HepG2 (cell line): ENCODE data around the gene ZNF248. TPM values are rescaled to one million over a fixed set of nuclear protein-coding genes. Genes with fewer than 3 reads are reported as not detected.

ENCODE experiments used
- CENPX ChIP-seq: sonication (generic); formaldehyde crosslinking; IDR thresholded peaks from 2 replicates; pipeline ENCODE4 v1.9.0; 2021; ENCODE audit warnings: mild to moderate bottlenecking, missing genetic modification reagents, moderate library complexity
- ERF ChIP-seq: IDR thresholded peaks from 2 replicates; pipeline ENCODE4 v1.6.1; 2018; ENCODE audit warnings: missing biosample characterization, missing genetic modification reagents
- FOXA1 ChIP-seq, 2 experiments: fragments of 450-650 bp in 1 of 2; sonication (generic) in 1 of 2; formaldehyde crosslinking in 1 of 2; IDR thresholded peaks; 2 replicates each; pipeline versions ENCODE4 v1.4.0 to v1.6.1; 2016 to 2020; ENCODE audit warnings: missing genetic modification reagents in 1 of 2
- GATAD2A ChIP-seq: IDR thresholded peaks from 2 replicates; pipeline ENCODE4 v1.6.1; 2016
- HCFC1 ChIP-seq: fragments of 150-350 bp; IDR thresholded peaks from 2 replicates; pipeline ENCODE4 v1.6.1; 2014; ENCODE audit warnings: low read depth, low read length
- KLF11 ChIP-seq: IDR thresholded peaks from 2 replicates; pipeline ENCODE4 v1.6.1; 2016; ENCODE audit warnings: missing compliant biosample characterization
- NFE2L1 ChIP-seq: sonication (generic); formaldehyde crosslinking; IDR thresholded peaks from 2 replicates; pipeline ENCODE4 v1.4.0; 2020; ENCODE audit warnings: missing genetic modification reagents, mild to moderate bottlenecking, borderline replicate concordance
- SAP130 ChIP-seq: IDR thresholded peaks from 2 replicates; pipeline ENCODE4 v1.6.1; 2016; ENCODE audit warnings: low read depth
- SRSF9 ChIP-seq: fragments of 200-400 bp; formaldehyde crosslinking; IDR thresholded peaks from 2 replicates; pipeline ENCODE4 v1.6.1; 2018; ENCODE audit warnings: borderline replicate concordance, mild to moderate bottlenecking, low read depth, low read length; ENCODE audit not compliant: insufficient read depth, poor library complexity, severe bottlenecking
- TARDBP ChIP-seq: sonication (generic); formaldehyde crosslinking; IDR thresholded peaks from 2 replicates; pipeline ENCODE4 v1.8.0; 2022; ENCODE audit warnings: mild to moderate bottlenecking, missing genetic modification reagents
- THAP11 ChIP-seq: IDR thresholded peaks from 2 replicates; pipeline ENCODE4 v1.6.1; 2016; ENCODE audit warnings: missing biosample characterization, missing genetic modification reagents
- U2AF2 ChIP-seq: fragments of 200-400 bp; formaldehyde crosslinking; IDR thresholded peaks from 2 replicates; pipeline ENCODE4 v1.6.1; 2017; ENCODE audit warnings: low read depth, mild to moderate bottlenecking, low read length
- ZNF142 ChIP-seq: sonication (generic); formaldehyde crosslinking; IDR thresholded peaks from 2 replicates; pipeline ENCODE4 v1.4.0; 2020; ENCODE audit warnings: missing genetic modification reagents
- ZNF609 ChIP-seq: sonication (generic); formaldehyde crosslinking; IDR thresholded peaks from 2 replicates; pipeline ENCODE4 v1.4.0; 2020; ENCODE audit warnings: mild to moderate bottlenecking, missing genetic modification reagents, borderline replicate concordance
- polyA plus RNA-seq, 8 experiments: library from polyadenylated mRNA; depleted of rRNA in 3 of 8; stranded (reverse) in 7 of 8; unstranded in 1 of 8; fragments of >200 nt; fragmentation: Illumina TruSeq in 4 of 8; extraction: Trizol in 4 of 8; gene quantifications; 2 replicates each; pipeline versions ENCODE4 v1.2.1 to v1.2.3, GENCODE V29; 2011 to 2016; ENCODE audit warnings: low read depth in 4 of 8, missing spikeins in 1 of 8, mixed read lengths in 1 of 8; ENCODE audit not compliant: insufficient read depth in 1 of 8
- total RNA-seq, 5 experiments: library from RNA; depleted of rRNA; stranded (reverse); fragments of >200 nt; fragmentation: Illumina TruSeq; extraction: Trizol; gene quantifications; 2 replicates each; pipeline ENCODE4 v1.2.3, GENCODE V29; 2016; ENCODE audit warnings: low read depth in 1 of 5
- TF ChIP-seq, protein P1 (sequence below): sonication (generic); formaldehyde crosslinking; IDR thresholded peaks from 2 replicates; pipeline ENCODE4 v1.8.1; 2023; ENCODE audit warnings: missing genetic modification reagents, inconsistent platforms, borderline replicate concordance
- TF ChIP-seq, protein P2 (sequence below): sonication (generic); formaldehyde crosslinking; IDR thresholded peaks from 2 replicates; pipeline ENCODE4 v1.4.0; 2020; ENCODE audit warnings: missing genetic modification reagents, borderline replicate concordance

ZNF248 gene
- total and polyA plus RNA-seq, 2 of the 13 experiments (the other 11 are each of a cell fraction or from before 2014, with no cell fraction given) = 12.8 to 13.3 TPM

GRCh38 chr10:37789590-37789989 lies 67.8 kb downstream of the ZNF248 start (continued):
- TF ChIP-seq ZNF609 (CRISPR knock-in tag) (peak; percentile 29; the same call in 1 of the 2 replicates), THAP11 (CRISPR knock-in tag) (no peak), GATAD2A (peak; percentile 69), CENPX (CRISPR knock-in tag) (no peak), HCFC1 (no peak), FOXA1 (IDR thresholded peaks at IDR 0.05) (no peak), FOXA1 (CRISPR knock-in tag; IDR thresholded peaks at IDR 0.05) (peak; percentile 69), SRSF9 (no peak), TARDBP (no peak), SAP130 (CRISPR knock-in tag) (peak; percentile 47; the same call in 1 of the 2 replicates), U2AF2 (no peak), ZNF142 (CRISPR knock-in tag) (no peak), KLF11 (CRISPR knock-in tag) (no peak), ERF (no peak), NFE2L1 (CRISPR knock-in tag) (no peak)
- TF ChIP-seq, protein P1, sequence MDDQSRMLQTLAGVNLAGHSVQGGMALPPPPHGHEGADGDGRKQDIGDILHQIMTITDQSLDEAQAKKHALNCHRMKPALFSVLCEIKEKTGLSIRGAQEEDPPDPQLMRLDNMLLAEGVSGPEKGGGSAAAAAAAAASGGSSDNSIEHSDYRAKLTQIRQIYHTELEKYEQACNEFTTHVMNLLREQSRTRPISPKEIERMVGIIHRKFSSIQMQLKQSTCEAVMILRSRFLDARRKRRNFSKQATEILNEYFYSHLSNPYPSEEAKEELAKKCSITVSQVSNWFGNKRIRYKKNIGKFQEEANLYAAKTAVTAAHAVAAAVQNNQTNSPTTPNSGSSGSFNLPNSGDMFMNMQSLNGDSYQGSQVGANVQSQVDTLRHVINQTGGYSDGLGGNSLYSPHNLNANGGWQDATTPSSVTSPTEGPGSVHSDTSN (CRISPR knock-in tag) = no peak
- TF ChIP-seq, protein P2, sequence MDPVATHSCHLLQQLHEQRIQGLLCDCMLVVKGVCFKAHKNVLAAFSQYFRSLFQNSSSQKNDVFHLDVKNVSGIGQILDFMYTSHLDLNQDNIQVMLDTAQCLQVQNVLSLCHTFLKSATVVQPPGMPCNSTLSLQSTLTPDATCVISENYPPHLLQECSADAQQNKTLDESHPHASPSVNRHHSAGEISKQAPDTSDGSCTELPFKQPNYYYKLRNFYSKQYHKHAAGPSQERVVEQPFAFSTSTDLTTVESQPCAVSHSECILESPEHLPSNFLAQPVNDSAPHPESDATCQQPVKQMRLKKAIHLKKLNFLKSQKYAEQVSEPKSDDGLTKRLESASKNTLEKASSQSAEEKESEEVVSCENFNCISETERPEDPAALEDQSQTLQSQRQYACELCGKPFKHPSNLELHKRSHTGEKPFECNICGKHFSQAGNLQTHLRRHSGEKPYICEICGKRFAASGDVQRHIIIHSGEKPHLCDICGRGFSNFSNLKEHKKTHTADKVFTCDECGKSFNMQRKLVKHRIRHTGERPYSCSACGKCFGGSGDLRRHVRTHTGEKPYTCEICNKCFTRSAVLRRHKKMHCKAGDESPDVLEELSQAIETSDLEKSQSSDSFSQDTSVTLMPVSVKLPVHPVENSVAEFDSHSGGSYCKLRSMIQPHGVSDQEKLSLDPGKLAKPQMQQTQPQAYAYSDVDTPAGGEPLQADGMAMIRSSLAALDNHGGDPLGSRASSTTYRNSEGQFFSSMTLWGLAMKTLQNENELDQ (CRISPR knock-in tag) = no peak
